Sigmoid colon (tissue), 4 donors: ENCODE measurements around the gene FSTL3.

Experiments
- CTCF ChIP-seq, 4 experiments: fragments of 450-650 bp in 3 of 4; fragments of 200-600 bp in 1 of 4; IDR thresholded peaks; one replicate each; pipeline ENCODE4 v1.5.1; 2016 to 2019; ENCODE audit warnings: antibody characterized with exemption in 4 of 4, mild to moderate bottlenecking in 3 of 4, moderate library complexity in 2 of 4
- POLR2A ChIP-seq, 2 donors: fragments of 450-650 bp; IDR thresholded peaks; one replicate each; pipeline ENCODE4 v1.6.1; 2016; ENCODE audit warnings: antibody characterized with exemption in 2 of 2, mild to moderate bottlenecking in 2 of 2, moderate library complexity in 2 of 2
- POLR2AphosphoS5 ChIP-seq, 4 donors: sonication (generic); formaldehyde crosslinking; IDR thresholded peaks; one replicate each; pipeline ENCODE4 v1.6.1; 2017; ENCODE audit warnings: antibody characterized with exemption in 4 of 4

DNA sequence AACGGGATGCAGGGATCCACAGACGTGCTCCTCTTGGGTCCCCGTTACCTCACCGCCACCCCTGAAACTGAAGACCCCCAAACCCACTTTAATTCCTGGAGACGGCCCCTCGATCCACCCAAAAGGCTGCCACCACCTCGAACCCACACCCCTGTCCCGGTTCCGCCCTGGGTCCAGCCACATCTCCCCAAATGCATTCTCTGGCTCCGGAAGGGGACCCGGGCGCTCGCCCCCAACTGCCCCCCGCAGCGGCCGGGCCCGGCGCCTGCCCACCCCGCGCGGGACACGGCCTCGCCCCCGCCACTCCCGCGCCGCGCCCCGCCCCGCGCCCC, 219 bp upstream of the FSTL3 start:
- no peak for TF ChIP-seq POLR2AphosphoS5 (IDR thresholded peaks at IDR 0.05)
- TF ChIP-seq CTCF (IDR thresholded peaks at IDR 0.05), result no peak
- TF ChIP-seq POLR2A (IDR thresholded peaks at IDR 0.05), result no peak
